Nephron progenitor cell (in vitro differentiated cells): ENCODE results near the gene INPP4B.
A peak's percentile ranks its signal among the peaks of the same experiment; 100 is the strongest.

ENCODE experiments used
- DNase-seq: peaks from one replicate; pipeline ENCODE4 v3.0.0; 2021
- H3K27ac Mint-ChIP-seq: 2 replicates; pipeline ENCODE4 v1.8.0; 2021; ENCODE audit warnings: mild to moderate bottlenecking, moderate library complexity, mixed read lengths
- H3K27me3 Mint-ChIP-seq: 2 replicates; pipeline ENCODE4 v1.8.0; 2021; ENCODE audit warnings: mild to moderate bottlenecking, low read depth, mixed read lengths; ENCODE audit not compliant: poor library complexity
- H3K36me3 Mint-ChIP-seq: 2 replicates; pipeline ENCODE4 v1.8.0; 2021; ENCODE audit warnings: low read depth, mixed read lengths
- H3K4me1 Mint-ChIP-seq: 2 replicates; pipeline ENCODE4 v1.8.0; 2021; ENCODE audit warnings: mixed read lengths
- H3K4me3 Mint-ChIP-seq: 2 replicates; pipeline ENCODE4 v1.8.0; 2021; ENCODE audit warnings: mild to moderate bottlenecking, moderate library complexity, mixed read lengths
- H3K9me3 Mint-ChIP-seq: 2 replicates; pipeline ENCODE4 v1.8.0; 2021; ENCODE audit warnings: mild to moderate bottlenecking, moderate library complexity, mixed read lengths
- CTCF ChIP-seq: fragments of 200-600 bp; sonication (generic); IDR thresholded peaks from 2 replicates; pipeline ENCODE4 v1.5.0; 2021; ENCODE audit warnings: antibody characterized with exemption

Gene INPP4B

GRCh38 chr4:142345924-142346323 is 500.2 kb downstream of the INPP4B start:
- Mint-ChIP-seq H3K27me3 (no peaks in the 10 kb centered on the region), H3K36me3 (no peaks in the 10 kb centered on the region), H3K27ac (no peak overlapping the region), H3K9me3 (no peaks in the 10 kb centered on the region), H3K4me1 (peaks cover 33% of the 10 kb centered on the region), H3K4me3 (no peak overlapping the region)
- TF ChIP-seq CTCF: no peak
- DNase-seq: no peak

DNA sequence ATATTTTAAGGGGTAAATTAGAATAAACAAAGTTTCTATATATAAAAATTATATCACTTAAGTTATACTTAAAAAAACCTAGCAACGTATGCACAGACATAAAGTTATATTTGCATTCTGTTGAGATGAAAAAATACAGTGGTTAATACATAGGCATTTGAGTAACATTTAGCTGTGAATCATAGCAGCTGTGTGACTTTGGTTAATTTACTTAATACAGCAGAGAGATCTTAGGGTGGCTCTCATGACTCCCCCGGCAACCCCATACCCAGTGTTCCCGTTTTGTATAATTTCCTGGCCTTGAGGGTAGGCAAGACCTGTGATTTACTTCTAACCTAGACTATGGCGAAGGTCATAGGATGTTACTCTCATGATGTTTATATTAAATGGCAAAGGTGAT is 504.8 kb downstream of the INPP4B start:
- peaks cover 7% of the 10 kb centered on the region for H3K4me1 Mint-ChIP-seq
- no peaks in the 10 kb centered on the region for H3K27me3 Mint-ChIP-seq
- H3K4me3 Mint-ChIP-seq: no peak overlapping the region
- no peak for TF ChIP-seq CTCF
- no peaks in the 10 kb centered on the region for H3K36me3 Mint-ChIP-seq
- no peak for DNase-seq
- H3K27ac Mint-ChIP-seq: no peak overlapping the region
- peaks cover 3% of the 10 kb centered on the region for H3K9me3 Mint-ChIP-seq

DNA sequence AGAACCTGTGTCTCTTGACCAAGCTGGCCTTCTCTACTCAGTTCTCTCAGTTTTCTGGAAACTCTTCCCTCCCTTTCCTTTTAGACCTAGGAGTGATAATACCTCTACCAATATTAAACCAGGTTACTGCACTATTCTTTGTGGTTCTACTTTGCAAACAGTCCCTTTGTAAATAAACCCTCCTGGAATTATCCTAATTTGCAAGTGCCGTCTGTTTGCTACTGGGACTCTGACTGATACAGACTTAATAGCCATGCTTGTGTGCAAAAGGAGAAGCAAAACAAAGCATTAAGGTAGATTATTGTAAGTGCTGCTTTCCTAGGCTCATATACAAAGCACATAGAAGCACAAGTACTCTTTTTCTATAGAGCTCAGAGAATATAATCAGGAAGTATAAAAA is 507.0 kb downstream of the INPP4B start:
- no peak for TF ChIP-seq CTCF
- no peak overlapping the region for H3K4me3 Mint-ChIP-seq
- no peak for DNase-seq
- peaks cover 3% of the 10 kb centered on the region for H3K9me3 Mint-ChIP-seq
- H3K4me1 Mint-ChIP-seq: no peaks in the 10 kb centered on the region
- no peaks in the 10 kb centered on the region for H3K36me3 Mint-ChIP-seq
- H3K27me3 Mint-ChIP-seq: no peaks in the 10 kb centered on the region
- peak overlapping the region; percentile 9 for H3K27ac Mint-ChIP-seq

DNA sequence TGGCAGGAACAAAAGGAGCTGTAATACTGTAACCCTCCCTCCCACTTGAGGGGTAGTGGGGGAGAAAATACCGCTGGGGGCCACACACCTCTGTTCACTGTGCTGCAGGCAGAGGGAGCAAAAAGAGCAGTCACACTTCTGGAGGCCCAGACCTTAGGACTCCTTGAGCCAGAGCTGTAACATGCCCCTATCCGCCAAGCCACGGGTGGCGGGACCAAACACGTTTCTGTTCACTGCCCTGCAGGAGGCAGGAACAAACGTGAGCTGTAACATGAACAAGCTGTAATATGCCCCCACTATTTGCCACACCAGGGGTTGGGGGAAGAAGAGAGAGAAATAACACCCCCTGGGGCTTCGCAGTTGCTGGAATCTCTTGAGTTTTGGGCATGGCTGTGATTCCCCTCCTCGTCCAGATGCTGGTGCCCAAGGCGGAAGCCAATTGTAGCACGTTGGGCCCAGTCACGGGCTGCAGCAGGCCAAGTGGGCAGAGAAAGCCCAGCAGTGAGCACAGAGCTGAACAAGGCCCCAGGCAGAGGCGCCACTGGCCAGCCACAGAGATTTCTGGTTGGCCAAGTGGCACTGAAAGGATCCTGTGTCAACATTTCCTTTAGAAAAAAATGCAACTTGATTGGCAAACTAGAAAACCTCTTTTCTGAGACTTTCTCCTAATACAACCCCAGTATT is 509.7 kb downstream of the INPP4B start:
- H3K27me3 Mint-ChIP-seq: no peaks in the 10 kb centered on the region
- no peak for DNase-seq
- H3K27ac Mint-ChIP-seq: no peak overlapping the region
- no peak for TF ChIP-seq CTCF
- H3K9me3 Mint-ChIP-seq: peaks cover 3% of the 10 kb centered on the region
- H3K4me1 Mint-ChIP-seq: no peaks in the 10 kb centered on the region
- H3K36me3 Mint-ChIP-seq: no peaks in the 10 kb centered on the region
- no peak overlapping the region for H3K4me3 Mint-ChIP-seq

- Mint-ChIP-seq H3K4me3 (no peak overlapping the region), H3K27ac (no peak overlapping the region), H3K4me1 (no peaks in the 10 kb centered on the region), H3K36me3 (no peaks in the 10 kb centered on the region), H3K27me3 (no peaks in the 10 kb centered on the region), H3K9me3 (peaks cover 3% of the 10 kb centered on the region)
- TF ChIP-seq CTCF: no peak
- DNase-seq: no peak
Measured at GRCh38 chr4:142334931-142335330, 511.2 kb downstream of the INPP4B start.

DNA sequence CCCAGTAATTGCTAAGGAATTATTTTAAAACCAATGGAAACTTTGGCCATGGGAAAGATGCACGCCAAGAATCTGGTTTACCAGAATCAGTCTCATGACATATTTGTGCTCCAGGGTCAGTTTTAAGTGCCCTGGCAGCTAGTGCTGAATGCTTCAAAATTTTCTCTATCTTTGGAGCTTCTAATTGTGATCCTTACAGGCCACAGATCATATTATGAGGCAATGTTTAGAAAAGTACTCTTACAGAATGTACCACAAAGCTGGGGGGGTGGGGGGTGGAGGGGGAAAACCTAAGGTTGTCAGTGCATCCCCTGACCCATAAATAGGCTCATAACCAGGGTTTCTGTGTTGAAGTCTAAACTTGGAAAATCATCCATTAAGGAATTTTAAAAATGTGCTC is 514.5 kb downstream of the INPP4B start:
- DNase-seq: no peak
- Mint-ChIP-seq H3K9me3 (no peaks in the 10 kb centered on the region), H3K4me1 (no peaks in the 10 kb centered on the region), H3K27me3 (no peaks in the 10 kb centered on the region), H3K4me3 (no peak overlapping the region), H3K36me3 (no peaks in the 10 kb centered on the region), H3K27ac (no peak overlapping the region)
- TF ChIP-seq CTCF: no peak
